Activated CD8-positive, alpha-beta memory T cell treated with anti-CD3 and anti-CD28 coated beads for 36 hours (primary cell): ENCODE results near the gene ATRX. TPM values are rescaled to one million over a fixed set of nuclear protein-coding genes. Genes with fewer than 3 reads are reported as not detected.
"Not testable (repeated sequence)": the region's sequence is repeated elsewhere in the genome, so short reads cannot be mapped to it uniquely, and the experiment has no call there.

ENCODE experiments used
- CTCF ChIA-PET: fragments of 350-600 bp; sonication (Branson Sonifier 250); formaldehyde crosslinking; loops from one replicate; lab custom pipeline; 2021; ENCODE audit warnings: antibody characterized with exemption; lab: Charles Lee
- POLR2A ChIA-PET: fragments of 350-600 bp; sonication (Branson Sonifier 250); formaldehyde crosslinking; loops from one replicate; lab custom pipeline; 2021; ENCODE audit warnings: antibody characterized with exemption; lab: Charles Lee
- total RNA-seq, 2 experiments: library from RNA; stranded (reverse); gene quantifications; one replicate each; pipeline ENCODE4 v1.2.3, GENCODE V29; 2021

ATRX gene
- total RNA-seq, 2 experiments from 2014 or later = 52.3 to 60.8 TPM

DNA sequence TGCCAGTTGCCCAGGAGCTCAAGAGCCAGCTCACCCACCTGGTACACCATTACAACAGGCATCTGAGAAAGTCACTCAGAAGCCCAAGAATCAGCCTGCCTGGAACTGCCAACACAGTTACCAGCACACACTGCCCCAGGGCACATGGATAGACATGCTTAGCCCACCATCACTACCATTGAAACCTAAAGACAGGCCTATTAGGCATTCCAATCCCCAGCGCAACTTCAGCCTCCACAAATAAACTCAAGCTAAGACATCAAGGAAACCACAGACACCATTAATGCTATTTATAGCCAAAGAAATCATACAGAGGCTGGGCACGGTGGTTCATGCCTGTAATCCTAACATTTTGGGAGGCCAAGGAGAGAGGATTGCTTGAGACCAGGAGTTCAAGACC lies 42.3 kb downstream of the ATRX start:
- ChIA-PET POLR2A (no interaction called here), CTCF (no interaction called here)

DNA sequence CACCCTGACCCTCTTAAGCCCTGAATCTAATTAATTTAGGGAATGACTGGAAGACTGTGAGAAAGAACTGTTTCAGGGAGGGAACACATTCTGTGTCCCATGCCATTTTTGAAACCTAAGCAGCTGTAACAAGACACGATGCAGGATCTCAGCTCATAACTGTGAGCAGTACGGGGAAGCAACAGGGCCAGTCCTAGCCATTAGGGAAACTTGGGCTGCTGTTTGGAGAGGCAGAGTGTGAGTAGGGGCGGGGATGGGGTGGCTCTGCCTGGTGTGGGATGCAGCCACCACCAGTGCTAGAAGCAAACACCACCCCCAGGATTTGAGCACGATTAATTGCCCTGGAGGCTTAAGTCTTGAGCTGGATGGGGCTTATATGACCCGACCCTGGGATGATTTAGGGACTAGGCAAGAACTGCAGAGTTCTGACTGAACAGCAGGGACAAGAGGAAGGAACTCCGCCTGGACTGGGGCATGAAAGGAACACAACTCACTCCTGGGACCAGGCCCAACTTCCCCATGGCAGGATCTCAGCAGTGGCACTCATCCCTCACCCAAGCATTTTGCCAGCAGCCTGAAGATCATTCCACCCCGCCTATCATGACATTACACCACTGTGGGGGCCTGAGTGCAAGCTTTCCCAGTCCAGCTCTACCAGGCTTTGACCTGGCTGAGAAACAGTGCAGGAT lies 43.1 kb downstream of the ATRX start:
- POLR2A ChIA-PET = no interaction called here
- CTCF ChIA-PET = no interaction called here

- POLR2A ChIA-PET = no interaction called here
- CTCF ChIA-PET = no interaction called here
Measured at GRCh38 chrX:77740376-77740905, 45.6 kb downstream of the ATRX start.

GRCh38 chrX:77733342-77733741 lies 52.7 kb downstream of the ATRX start:
- ChIA-PET POLR2A (no interaction called here), CTCF (no interaction called here)

- CTCF ChIA-PET = no interaction called here
- POLR2A ChIA-PET = no interaction called here
Measured at GRCh38 chrX:77731821-77732419, 54.1 kb downstream of the ATRX start.

- CTCF ChIA-PET, POLR2A ChIA-PET: not testable (repeated sequence)
Measured at GRCh38 chrX:77726095-77726494, 59.9 kb downstream of the ATRX start.

DNA sequence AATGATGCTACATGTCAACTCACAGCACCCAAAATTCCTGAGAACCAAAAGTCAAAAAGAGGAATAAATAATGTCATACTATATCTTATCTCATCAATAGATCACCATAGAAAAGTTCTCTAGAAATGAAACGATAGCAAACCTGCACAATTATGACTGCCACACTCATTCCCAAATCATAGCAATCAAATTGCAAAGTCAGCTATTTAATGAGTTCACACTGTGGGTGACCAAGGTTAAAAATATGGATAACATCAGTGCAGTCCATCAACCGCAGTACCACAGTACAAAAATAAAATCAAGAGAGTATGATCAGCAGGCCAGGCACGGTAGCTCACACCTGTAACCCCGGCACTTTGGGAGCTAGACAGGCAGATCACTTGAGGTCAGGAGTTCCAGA lies 62.3 kb downstream of the ATRX start:
- CTCF ChIA-PET = no interaction called here
- POLR2A ChIA-PET = no interaction called here

- POLR2A ChIA-PET = no interaction called here
- CTCF ChIA-PET = no interaction called here
Measured at GRCh38 chrX:77719388-77719787, 66.6 kb downstream of the ATRX start.

GRCh38 chrX:77704881-77705280 lies 81.1 kb downstream of the ATRX start:
- CTCF ChIA-PET = no interaction called here
- POLR2A ChIA-PET = no interaction called here

DNA sequence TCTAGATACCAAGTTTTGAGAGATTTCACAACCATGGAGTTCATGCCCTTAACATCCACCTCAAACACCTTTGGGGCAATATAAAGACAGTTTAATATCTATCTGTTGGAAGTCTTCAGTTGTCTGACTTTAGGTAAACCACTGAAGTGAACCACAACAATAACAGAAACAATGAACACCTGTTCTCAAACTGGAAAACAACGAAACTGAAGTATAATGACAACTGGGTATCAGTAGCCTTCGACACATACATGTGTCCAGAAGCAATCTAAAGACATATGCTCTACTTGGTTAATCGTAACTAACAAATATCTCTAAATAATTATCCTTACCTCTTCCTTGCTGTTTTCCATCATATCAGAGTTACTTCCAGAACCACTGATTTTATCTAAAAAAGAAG lies 87.8 kb downstream of the ATRX start:
- CTCF ChIA-PET = no interaction called here
- POLR2A ChIA-PET = no interaction called here

GRCh38 chrX:77694491-77694890 lies 91.5 kb downstream of the ATRX start:
- CTCF ChIA-PET = interaction anchor here (0.5 kb wide), 1 partner anchor 77 kb away, joined by 3 read pairs; no protein-coding TSS in a partner anchor
- POLR2A ChIA-PET = no interaction called here

DNA sequence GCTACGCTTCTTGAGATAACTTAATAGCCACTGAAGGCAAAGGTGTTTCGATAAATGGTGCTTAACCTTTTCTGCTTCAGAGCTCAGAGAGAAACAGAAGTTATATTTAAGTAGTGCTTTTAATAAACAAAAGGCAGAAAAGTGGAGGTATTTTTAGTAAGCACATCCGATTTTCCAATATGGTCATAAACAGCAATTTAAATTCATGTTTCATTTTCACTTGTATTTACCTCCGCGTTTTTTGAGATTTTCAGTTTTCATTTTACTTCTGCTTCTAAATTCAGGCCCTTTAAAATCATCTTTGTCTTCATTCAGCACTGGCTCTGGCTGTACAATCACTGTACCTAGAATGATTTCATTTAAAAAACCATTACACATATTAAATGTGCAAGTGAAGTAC lies 92.4 kb downstream of the ATRX start:
- ChIA-PET CTCF (no interaction called here), POLR2A (no interaction called here)

DNA sequence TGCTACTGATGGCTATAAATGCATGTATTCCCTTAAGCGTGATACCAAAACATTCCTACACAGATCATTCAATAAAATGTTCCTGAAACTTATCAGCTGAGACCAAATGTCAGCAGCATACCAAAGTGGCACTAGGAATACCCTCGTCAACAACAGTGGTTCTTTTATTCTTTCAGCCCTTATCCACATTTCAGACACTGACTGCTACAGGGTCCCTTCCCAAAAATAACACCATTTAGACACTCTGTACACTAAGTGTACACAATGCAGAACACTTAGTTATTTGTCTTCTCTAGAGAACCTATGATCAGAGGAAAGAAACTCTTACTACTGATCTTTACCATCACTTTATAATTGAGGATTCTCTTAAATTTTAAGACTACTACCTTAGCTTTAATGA lies 94.1 kb downstream of the ATRX start:
- ChIA-PET CTCF (no interaction called here), POLR2A (no interaction called here)

DNA sequence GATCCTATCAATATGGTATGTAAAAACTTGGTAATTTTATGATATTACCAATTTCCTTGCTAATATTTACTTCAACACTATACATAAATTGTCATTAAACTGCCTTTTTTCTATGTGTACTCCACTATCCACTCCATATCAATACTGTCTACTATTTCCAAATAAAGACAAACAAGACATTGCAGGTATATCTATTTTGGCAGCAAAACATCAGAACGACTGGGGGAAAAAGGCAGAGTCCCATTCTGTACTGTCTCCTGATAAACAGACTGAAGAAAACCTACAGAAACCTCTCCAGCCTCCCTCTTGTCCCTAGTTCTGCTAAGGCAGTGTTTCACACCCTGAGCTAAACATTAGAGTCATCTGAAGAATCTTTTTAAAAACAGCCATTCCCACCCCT lies 96.6 kb downstream of the ATRX start:
- POLR2A ChIA-PET = no interaction called here
- CTCF ChIA-PET = no interaction called here

DNA sequence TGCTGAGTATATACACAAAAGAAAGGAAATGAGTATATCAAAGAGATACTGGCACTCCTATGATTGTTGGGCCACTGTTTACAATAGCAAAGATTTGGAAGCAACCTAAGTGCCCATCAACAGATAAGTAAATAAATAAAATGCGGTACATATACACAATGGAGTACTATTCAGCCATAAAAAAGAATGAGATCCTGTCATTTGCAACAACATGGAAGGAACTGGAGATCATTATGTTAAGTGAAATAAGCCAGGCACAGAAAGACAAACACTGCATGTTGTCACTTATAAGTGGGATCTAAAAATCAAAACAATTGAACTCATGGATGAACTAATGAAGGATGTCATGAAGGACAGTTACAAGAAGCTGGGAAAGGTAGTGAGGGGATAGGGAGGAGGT lies 100.3 kb downstream of the ATRX start:
- POLR2A ChIA-PET, CTCF ChIA-PET: not testable (repeated sequence)

GRCh38 chrX:77679144-77679543 lies 106.9 kb downstream of the ATRX start:
- POLR2A ChIA-PET = no interaction called here
- CTCF ChIA-PET = no interaction called here

GRCh38 chrX:77675986-77676385 lies 110.0 kb downstream of the ATRX start:
- ChIA-PET POLR2A (no interaction called here), CTCF (no interaction called here)

DNA sequence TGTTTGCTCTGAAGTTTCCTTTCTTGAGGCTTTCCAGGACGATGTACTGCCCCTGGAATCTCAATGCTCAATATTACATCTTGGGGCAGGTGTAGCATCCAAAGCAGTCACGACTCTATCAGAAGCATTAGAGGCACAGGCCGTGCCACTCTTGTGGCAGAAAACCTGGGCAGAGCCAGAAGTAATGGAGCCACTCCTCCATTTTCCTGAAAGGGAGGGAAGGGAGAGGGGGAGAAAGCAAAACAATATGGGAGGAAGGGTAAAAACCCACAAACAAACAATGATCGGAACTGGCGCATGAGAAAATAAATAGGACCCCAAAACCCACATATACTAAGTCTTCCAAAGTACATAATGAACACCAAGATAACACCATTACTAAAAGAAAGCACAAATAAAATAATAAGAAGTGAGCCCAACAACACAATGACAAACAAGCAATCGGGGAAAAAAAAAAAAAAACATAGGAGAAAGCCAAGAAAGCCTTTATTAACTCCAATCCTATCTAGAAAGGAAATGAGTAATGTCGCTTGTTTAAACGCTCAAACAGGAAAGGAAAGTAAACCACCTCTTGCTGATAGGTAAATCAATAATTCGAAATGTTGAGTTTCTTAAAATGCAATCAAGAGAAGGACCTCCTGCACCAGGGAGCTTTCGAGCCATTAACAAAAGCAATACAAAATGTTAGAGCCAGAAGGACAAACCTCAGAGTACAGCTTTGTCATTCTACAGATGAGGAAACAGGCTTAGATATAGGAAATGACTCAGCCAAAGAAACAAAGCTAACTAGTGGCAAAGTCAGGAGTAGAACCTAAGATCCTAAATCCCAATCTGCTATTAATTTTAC lies 117.4 kb downstream of the ATRX start:
- CTCF ChIA-PET = no interaction called here
- POLR2A ChIA-PET = no interaction called here

GRCh38 chrX:77658886-77659285 lies 127.1 kb downstream of the ATRX start:
- CTCF ChIA-PET = no interaction called here
- POLR2A ChIA-PET = no interaction called here

GRCh38 chrX:77652095-77652494 lies 133.9 kb downstream of the ATRX start:
- POLR2A ChIA-PET = no interaction called here
- CTCF ChIA-PET = no interaction called here
